ENCODE results near the gene CDYL2.

DNA sequence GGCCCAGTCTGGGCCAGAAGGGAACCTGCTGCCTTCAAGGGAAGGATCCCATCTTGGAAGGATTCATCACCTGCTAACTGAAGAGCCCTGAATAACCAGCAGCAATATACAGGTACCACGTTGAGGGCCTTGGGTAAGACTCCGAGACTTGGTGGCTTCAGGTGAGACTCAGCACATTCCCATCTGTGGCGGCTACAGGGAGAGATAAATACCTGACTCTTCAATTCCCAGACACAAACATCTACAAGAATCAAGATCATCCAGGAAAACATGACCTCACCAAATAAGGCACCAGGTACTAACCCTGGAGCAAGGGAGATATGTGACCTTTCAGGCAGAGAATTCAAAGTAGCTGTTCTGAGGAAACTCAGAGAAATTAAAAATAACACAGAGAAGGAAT, 164.1 kb downstream of the CDYL2 start:
- TF ChIP-seq, protein P1, sequence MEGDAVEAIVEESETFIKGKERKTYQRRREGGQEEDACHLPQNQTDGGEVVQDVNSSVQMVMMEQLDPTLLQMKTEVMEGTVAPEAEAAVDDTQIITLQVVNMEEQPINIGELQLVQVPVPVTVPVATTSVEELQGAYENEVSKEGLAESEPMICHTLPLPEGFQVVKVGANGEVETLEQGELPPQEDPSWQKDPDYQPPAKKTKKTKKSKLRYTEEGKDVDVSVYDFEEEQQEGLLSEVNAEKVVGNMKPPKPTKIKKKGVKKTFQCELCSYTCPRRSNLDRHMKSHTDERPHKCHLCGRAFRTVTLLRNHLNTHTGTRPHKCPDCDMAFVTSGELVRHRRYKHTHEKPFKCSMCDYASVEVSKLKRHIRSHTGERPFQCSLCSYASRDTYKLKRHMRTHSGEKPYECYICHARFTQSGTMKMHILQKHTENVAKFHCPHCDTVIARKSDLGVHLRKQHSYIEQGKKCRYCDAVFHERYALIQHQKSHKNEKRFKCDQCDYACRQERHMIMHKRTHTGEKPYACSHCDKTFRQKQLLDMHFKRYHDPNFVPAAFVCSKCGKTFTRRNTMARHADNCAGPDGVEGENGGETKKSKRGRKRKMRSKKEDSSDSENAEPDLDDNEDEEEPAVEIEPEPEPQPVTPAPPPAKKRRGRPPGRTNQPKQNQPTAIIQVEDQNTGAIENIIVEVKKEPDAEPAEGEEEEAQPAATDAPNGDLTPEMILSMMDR (IDR thresholded peaks at IDR 0.05; ENCODE audit: low read depth, low read length) = no peak
- TF ChIP-seq EZH2phosphoT487 (IDR thresholded peaks at IDR 0.05; ENCODE audit: low read depth) = no peak
